Spleen (tissue), 7 donors: ENCODE data around the gene ENTPD8.

ENCODE experiments used
- CTCF ChIP-seq, 11 experiments: fragments of 200-600 bp in 7 of 11; fragments of 450-650 bp in 4 of 11; sonication (generic) in 4 of 11; IDR thresholded peaks in 8 of 11; conservative IDR thresholded peaks in 3 of 11; 1 replicate in 7 of 11; 2 replicates in 4 of 11; pipeline versions ENCODE4 v1.4.0 to v1.8.0; 2016 to 2021; ENCODE audit warnings: antibody characterized with exemption in 11 of 11, inconsistent platforms in 4 of 11, mild to moderate bottlenecking in 1 of 11
- POLR2AphosphoS5 ChIP-seq, 3 donors: sonication (generic); formaldehyde crosslinking; IDR thresholded peaks; one replicate each; pipeline ENCODE4 v1.5.1; 2017; ENCODE audit warnings: antibody characterized with exemption in 3 of 3
- donor health status: DM: no; HTN: no; CAD: no; lungs with moderate emphysema.
- donor health status: DM: no; HTN: no; CAD: no.
- donor health status: DM: no; HTN: no; CAD: no.

DNA sequence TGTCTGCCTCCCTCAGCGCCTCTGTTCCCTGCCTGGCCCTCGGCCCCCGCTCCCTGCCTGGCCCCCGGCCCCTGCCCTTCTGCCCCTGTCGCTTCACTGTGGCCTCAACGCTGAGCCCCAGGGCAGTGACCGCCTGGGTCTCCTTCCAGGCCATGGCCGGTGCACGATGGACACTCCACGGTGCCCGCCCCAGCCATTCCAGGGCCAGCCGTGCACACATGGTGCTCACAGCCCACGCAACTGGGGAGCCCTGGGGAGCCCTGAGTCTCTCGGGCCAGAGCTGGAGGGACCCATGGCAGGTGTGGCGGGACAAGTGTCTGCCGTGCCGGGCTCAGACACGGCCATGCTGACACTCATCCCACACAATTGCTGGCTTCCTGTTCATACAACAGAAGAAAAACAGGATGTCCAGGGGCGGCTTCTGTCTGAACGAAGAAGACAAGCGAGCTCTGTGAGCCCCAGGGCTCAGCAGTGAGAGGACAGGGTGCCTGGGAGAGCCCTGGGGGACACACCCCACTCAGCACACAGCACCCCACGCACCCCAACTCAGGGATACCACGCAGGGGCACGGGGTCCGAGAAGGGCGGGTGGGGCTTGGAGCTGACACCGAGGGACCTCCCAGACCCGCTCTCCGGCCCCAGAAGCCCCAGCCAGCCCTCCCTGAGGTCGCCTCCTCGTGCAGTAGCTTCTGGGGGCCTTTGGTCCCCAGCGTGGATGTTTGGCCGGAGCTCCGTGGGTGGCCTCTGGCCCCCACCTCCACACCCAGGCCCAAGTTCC lies 53.9 kb downstream of the ENTPD8 start:
- TF ChIP-seq CTCF (IDR thresholded peaks at IDR 0.05 in 8 of 11, conservative IDR thresholded peaks at IDR 0.05 in 3 of 11) (no peak), POLR2AphosphoS5 (IDR thresholded peaks at IDR 0.05) (peak; percentile 16 to 62 (median 52))
